IPS-15b (cell line): ENCODE measurements around the gene TCF7L1.

Source experiments
- H3K27me3 ChIP-seq: one replicate; pipeline ENCODE4 v1.6.1; 2013; ENCODE audit warnings: low read length; ENCODE audit not compliant: control insufficient read depth, insufficient read depth
- H3K36me3 ChIP-seq: one replicate; pipeline ENCODE4 v1.6.1; 2013; ENCODE audit warnings: low read length; ENCODE audit not compliant: control insufficient read depth, insufficient read depth
- H3K4me1 ChIP-seq: one replicate; pipeline ENCODE4 v1.6.1; 2013; ENCODE audit warnings: mild to moderate bottlenecking, low read length; ENCODE audit not compliant: control insufficient read depth, insufficient read depth
- H3K4me3 ChIP-seq: one replicate; pipeline ENCODE4 v1.5.1; 2013; ENCODE audit warnings: low read depth, low read length
- H3K9ac ChIP-seq: one replicate; pipeline ENCODE4 v1.6.1; 2013; ENCODE audit warnings: low read depth, mild to moderate bottlenecking, low read length
- H3K9me3 ChIP-seq: one replicate; pipeline ENCODE4 v1.6.1; 2013; ENCODE audit warnings: mild to moderate bottlenecking, low read length; ENCODE audit not compliant: control insufficient read depth, insufficient read depth

Gene TCF7L1

GRCh38 chr2:85156153-85156552 lies 23.0 kb downstream of the TCF7L1 start:
- no peaks in the 10 kb centered on the region for H3K27me3 ChIP-seq
- no peak overlapping the region for H3K4me3 ChIP-seq
- H3K4me1 ChIP-seq: peaks cover 8% of the 10 kb centered on the region
- no peaks in the 10 kb centered on the region for H3K9me3 ChIP-seq
- H3K36me3 ChIP-seq: no peaks in the 10 kb centered on the region
- H3K9ac ChIP-seq: no peak overlapping the region

- H3K9me3 ChIP-seq: no peaks in the 10 kb centered on the region
- no peak overlapping the region for H3K9ac ChIP-seq
- H3K4me1 ChIP-seq: peaks cover 11% of the 10 kb centered on the region
- H3K36me3 ChIP-seq: no peaks in the 10 kb centered on the region
- H3K4me3 ChIP-seq: no peak overlapping the region
- no peaks in the 10 kb centered on the region for H3K27me3 ChIP-seq
These were observed 23.4 kb downstream of the TCF7L1 start for GRCh38 chr2:85156619-85157018.

GRCh38 chr2:85157345-85157744 lies 24.2 kb downstream of the TCF7L1 start:
- Histone ChIP-seq H3K4me1 (peaks cover 13% of the 10 kb centered on the region), H3K36me3 (no peaks in the 10 kb centered on the region), H3K9me3 (no peaks in the 10 kb centered on the region), H3K4me3 (no peak overlapping the region), H3K9ac (no peak overlapping the region), H3K27me3 (no peaks in the 10 kb centered on the region)

GRCh38 chr2:85158559-85159273 lies 25.5 kb downstream of the TCF7L1 start:
- H3K4me3 ChIP-seq: no peak overlapping the region
- H3K27me3 ChIP-seq: no peaks in the 10 kb centered on the region
- no peaks in the 10 kb centered on the region for H3K36me3 ChIP-seq
- peaks cover 26% of the 10 kb centered on the region for H3K4me1 ChIP-seq
- no peak overlapping the region for H3K9ac ChIP-seq
- H3K9me3 ChIP-seq: no peaks in the 10 kb centered on the region

GRCh38 chr2:85159589-85159988 lies 26.4 kb downstream of the TCF7L1 start:
- H3K4me1 ChIP-seq: peaks cover 30% of the 10 kb centered on the region
- H3K36me3 ChIP-seq: no peaks in the 10 kb centered on the region
- H3K27me3 ChIP-seq: no peaks in the 10 kb centered on the region
- H3K9me3 ChIP-seq: no peaks in the 10 kb centered on the region
- no peak overlapping the region for H3K4me3 ChIP-seq
- H3K9ac ChIP-seq: no peak overlapping the region

GRCh38 chr2:85160966-85161960 lies 28.1 kb downstream of the TCF7L1 start:
- Histone ChIP-seq H3K36me3 (no peaks in the 10 kb centered on the region), H3K4me1 (peaks cover 31% of the 10 kb centered on the region), H3K9me3 (no peaks in the 10 kb centered on the region), H3K27me3 (no peaks in the 10 kb centered on the region), H3K9ac (no peak overlapping the region), H3K4me3 (no peak overlapping the region)

GRCh38 chr2:85162746-85163301 lies 29.6 kb downstream of the TCF7L1 start:
- no peaks in the 10 kb centered on the region for H3K36me3 ChIP-seq
- H3K27me3 ChIP-seq: no peaks in the 10 kb centered on the region
- no peak overlapping the region for H3K4me3 ChIP-seq
- H3K9me3 ChIP-seq: no peaks in the 10 kb centered on the region
- H3K4me1 ChIP-seq: peaks cover 31% of the 10 kb centered on the region
- H3K9ac ChIP-seq: no peak overlapping the region

- no peaks in the 10 kb centered on the region for H3K27me3 ChIP-seq
These were observed 30.5 kb downstream of the TCF7L1 start for GRCh38 chr2:85163675-85164074.

GRCh38 chr2:85164145-85164569 lies 31.0 kb downstream of the TCF7L1 start:
- Histone ChIP-seq H3K27me3 (no peaks in the 10 kb centered on the region), H3K4me1 (peaks cover 31% of the 10 kb centered on the region), H3K9me3 (no peaks in the 10 kb centered on the region), H3K9ac (no peak overlapping the region), H3K4me3 (no peak overlapping the region), H3K36me3 (no peaks in the 10 kb centered on the region)

More at GRCh38 chr2:85163675-85164074, 30.5 kb downstream of the TCF7L1 start:
- H3K9me3 ChIP-seq: no peaks in the 10 kb centered on the region
- no peak overlapping the region for H3K9ac ChIP-seq
- H3K4me3 ChIP-seq: no peak overlapping the region
- no peaks in the 10 kb centered on the region for H3K36me3 ChIP-seq
- peaks cover 31% of the 10 kb centered on the region for H3K4me1 ChIP-seq

GRCh38 chr2:85165088-85165690 lies 32.0 kb downstream of the TCF7L1 start:
- Histone ChIP-seq H3K9me3 (no peaks in the 10 kb centered on the region), H3K4me3 (no peak overlapping the region), H3K4me1 (peaks cover 31% of the 10 kb centered on the region), H3K27me3 (no peaks in the 10 kb centered on the region), H3K36me3 (no peaks in the 10 kb centered on the region), H3K9ac (no peak overlapping the region)

GRCh38 chr2:85166021-85166420 lies 32.8 kb downstream of the TCF7L1 start:
- no peaks in the 10 kb centered on the region for H3K27me3 ChIP-seq
- no peak overlapping the region for H3K9ac ChIP-seq
- H3K36me3 ChIP-seq: no peaks in the 10 kb centered on the region
- no peaks in the 10 kb centered on the region for H3K9me3 ChIP-seq
- peaks cover 28% of the 10 kb centered on the region for H3K4me1 ChIP-seq
- H3K4me3 ChIP-seq: no peak overlapping the region
